H9 (cell line): ENCODE results near the gene EPB41L1. TPM values are rescaled to one million over a fixed set of nuclear protein-coding genes. Genes with fewer than 3 reads are reported as not detected.

ENCODE experiments used
- DNase-seq: peaks from one replicate; pipeline ENCODE4 v3.0.0-alpha.2; 2017
- H2AFZ ChIP-seq: one replicate; pipeline ENCODE4 v1.6.1; 2013; ENCODE audit warnings: mild to moderate bottlenecking, low read length, control low read depth, moderate library complexity
- H2AK5ac ChIP-seq: 2 replicates; pipeline ENCODE4 v1.6.1; 2013; ENCODE audit warnings: low read length, control low read depth, mixed read lengths; ENCODE audit not compliant: insufficient read length
- H2BK120ac ChIP-seq: one replicate; pipeline ENCODE4 v1.6.1; 2013; ENCODE audit warnings: low read depth, mild to moderate bottlenecking, low read length, control low read depth, inconsistent platforms; ENCODE audit not compliant: poor library complexity, severe bottlenecking
- H2BK12ac ChIP-seq: 2 replicates; pipeline ENCODE4 v1.6.1; 2013; ENCODE audit warnings: low read length, control low read depth, mixed read lengths, low read depth; ENCODE audit not compliant: insufficient read length
- H2BK15ac ChIP-seq: 2 replicates; pipeline ENCODE4 v1.6.1; 2013; ENCODE audit warnings: low read depth, low read length, control low read depth
- H2BK20ac ChIP-seq: one replicate; pipeline ENCODE4 v1.6.1; 2013; ENCODE audit warnings: low read depth, mild to moderate bottlenecking, low read length, control low read depth, inconsistent platforms; ENCODE audit not compliant: poor library complexity, severe bottlenecking
- H2BK5ac ChIP-seq: 2 replicates; pipeline ENCODE4 v1.6.1; 2013; ENCODE audit warnings: low read length, control low read depth, mixed read lengths; ENCODE audit not compliant: insufficient read length
- H3K14ac ChIP-seq: 2 replicates; pipeline ENCODE4 v1.6.1; 2013; ENCODE audit warnings: low read length, control low read depth; ENCODE audit not compliant: insufficient read depth
- H3K18ac ChIP-seq: 2 replicates; pipeline ENCODE4 v1.6.1; 2013; ENCODE audit warnings: low read depth, mild to moderate bottlenecking, mixed read lengths, low read length, control low read depth; ENCODE audit not compliant: insufficient read length
- H3K23ac ChIP-seq: 2 replicates; pipeline ENCODE4 v1.6.1; 2013; ENCODE audit warnings: low read length, control low read depth, mixed read lengths, low read depth; ENCODE audit not compliant: insufficient read length
- H3K23me2 ChIP-seq: 2 replicates; pipeline ENCODE4 v1.6.1; 2013; ENCODE audit warnings: low read depth, mild to moderate bottlenecking, mixed read lengths, low read length, control low read depth; ENCODE audit not compliant: insufficient read length, poor library complexity, severe bottlenecking
- H3K27ac ChIP-seq: 2 replicates; pipeline ENCODE4 v1.5.1; 2013; ENCODE audit warnings: low read length, control low read depth, mixed read lengths, low read depth; ENCODE audit not compliant: insufficient read length
- H3K27me3 ChIP-seq: 2 replicates; pipeline ENCODE4 v1.6.1; 2013; ENCODE audit warnings: low read length, control low read depth, inconsistent platforms; ENCODE audit not compliant: insufficient read depth
- H3K4ac ChIP-seq: 2 replicates; pipeline ENCODE4 v1.6.1; 2013; ENCODE audit warnings: low read depth, mild to moderate bottlenecking, control low read depth, inconsistent platforms, low read length, moderate library complexity
- H3K4me1 ChIP-seq: 2 replicates; pipeline ENCODE4 v1.6.1; 2013; ENCODE audit warnings: low read length, control low read depth, inconsistent platforms; ENCODE audit not compliant: insufficient read depth
- H3K4me2 ChIP-seq: 2 replicates; pipeline ENCODE4 v1.6.1; 2013; ENCODE audit warnings: low read length, control low read depth, mixed read lengths; ENCODE audit not compliant: insufficient read length, insufficient read depth
- H3K56ac ChIP-seq: 2 replicates; pipeline ENCODE4 v1.6.1; 2013; ENCODE audit warnings: low read depth, mild to moderate bottlenecking, mixed read lengths, low read length, control low read depth; ENCODE audit not compliant: insufficient read length
- H3K79me1 ChIP-seq: 2 replicates; pipeline ENCODE4 v1.6.1; 2013; ENCODE audit warnings: low read depth, mild to moderate bottlenecking, moderate library complexity, low read length, control low read depth, inconsistent platforms; ENCODE audit not compliant: insufficient read depth, poor library complexity, severe bottlenecking
- H3K79me2 ChIP-seq: 2 replicates; pipeline ENCODE4 v1.6.1; 2013; ENCODE audit warnings: low read length, control low read depth, inconsistent platforms; ENCODE audit not compliant: insufficient read depth
- H3K9ac ChIP-seq: 2 replicates; pipeline ENCODE4 v1.6.1; 2013; ENCODE audit warnings: low read length, control low read depth, mixed read lengths; ENCODE audit not compliant: insufficient read length; ENCODE audit errors: extremely low read depth
- H3K9me3 ChIP-seq: one replicate; pipeline ENCODE4 v1.6.1; 2013; ENCODE audit warnings: low read depth, low read length, inconsistent platforms; ENCODE audit not compliant: control insufficient read depth
- H3T11ph ChIP-seq: one replicate; pipeline ENCODE4 v1.6.1; 2013; ENCODE audit warnings: mild to moderate bottlenecking, low read length, control low read depth, inconsistent platforms
- H4K20me1 ChIP-seq: one replicate; pipeline ENCODE4 v1.6.1; 2013; ENCODE audit not compliant: control insufficient read depth, insufficient read length, insufficient read depth
- H4K5ac ChIP-seq: 2 replicates; pipeline ENCODE4 v1.6.1; 2013; ENCODE audit warnings: low read depth, mild to moderate bottlenecking, mixed read lengths, low read length, control low read depth; ENCODE audit not compliant: insufficient read length
- H4K8ac ChIP-seq: replicated peaks from 2 replicates; pipeline ENCODE4 v1.6.1; 2013; ENCODE audit warnings: low read length, control low read depth, mixed read lengths, low read depth; ENCODE audit not compliant: insufficient read length
- H4K91ac ChIP-seq: 2 replicates; pipeline ENCODE4 v1.6.1; 2013; ENCODE audit warnings: low read depth, mild to moderate bottlenecking, moderate library complexity, mixed read lengths, low read length, control low read depth; ENCODE audit not compliant: insufficient read length
- H3K27ac Mint-ChIP-seq, 3 experiments: 2 replicates in 2 of 3; 3 replicates in 1 of 3; pipeline ENCODE4 v1.8.0; 2020 to 2021; ENCODE audit warnings: mixed read lengths in 3 of 3, mild to moderate bottlenecking in 1 of 3, moderate library complexity in 1 of 3
- H3K27me3 Mint-ChIP-seq: 2 replicates; pipeline ENCODE4 v1.8.0; 2021; ENCODE audit warnings: low read depth, mild to moderate bottlenecking, moderate library complexity, mixed read lengths
- H3K36me3 Mint-ChIP-seq, 3 experiments: 2 replicates in 2 of 3; 3 replicates in 1 of 3; pipeline ENCODE4 v1.8.0; 2020 to 2021; ENCODE audit warnings: low read depth in 3 of 3, mixed read lengths in 3 of 3; ENCODE audit not compliant: insufficient read depth in 1 of 3
- H3K4me1 Mint-ChIP-seq, 2 experiments: 2 replicates each; pipeline ENCODE4 v1.8.0; 2020; ENCODE audit warnings: mixed read lengths in 2 of 2
- H3K4me3 Mint-ChIP-seq, 2 experiments: 2 replicates in 1 of 2; 3 replicates in 1 of 2; pipeline ENCODE4 v1.8.0; 2020 to 2021; ENCODE audit warnings: mild to moderate bottlenecking in 2 of 2, mixed read lengths in 2 of 2, moderate library complexity in 1 of 2
- H3K9me3 Mint-ChIP-seq, 2 experiments: 2 replicates in 1 of 2; 3 replicates in 1 of 2; pipeline ENCODE4 v1.8.0; 2020; ENCODE audit warnings: mild to moderate bottlenecking in 2 of 2, mixed read lengths in 2 of 2, moderate library complexity in 1 of 2
- WGBS: extraction: QIAGEN DNeasy Blood & Tissue Kit; methylation state at CpG from one replicate; pipeline ENCODE4 v1.1.7; 2013; ENCODE audit warnings: missing lambda C conversion rate, low lambda C conversion rate, mixed read lengths; ENCODE audit not compliant: insufficient read length; ENCODE audit errors: extremely low coverage; 5-methylcytosine and 5-hydroxymethylcytosine counted together
- total RNA-seq: library from RNA; stranded (reverse); gene quantifications from 2 replicates; pipeline ENCODE4 v1.2.1, GENCODE V29; 2021
- TF ChIP-seq, protein P1 (sequence below): fragments of 200-600 bp; sonication (generic); conservative IDR thresholded peaks from 3 replicates; pipeline ENCODE4 v1.8.0; 2021; ENCODE audit warnings: antibody characterized with exemption, mild to moderate bottlenecking

Gene EPB41L1
- total RNA-seq, 1 experiment from 2014 or later: 31.1 TPM

DNA sequence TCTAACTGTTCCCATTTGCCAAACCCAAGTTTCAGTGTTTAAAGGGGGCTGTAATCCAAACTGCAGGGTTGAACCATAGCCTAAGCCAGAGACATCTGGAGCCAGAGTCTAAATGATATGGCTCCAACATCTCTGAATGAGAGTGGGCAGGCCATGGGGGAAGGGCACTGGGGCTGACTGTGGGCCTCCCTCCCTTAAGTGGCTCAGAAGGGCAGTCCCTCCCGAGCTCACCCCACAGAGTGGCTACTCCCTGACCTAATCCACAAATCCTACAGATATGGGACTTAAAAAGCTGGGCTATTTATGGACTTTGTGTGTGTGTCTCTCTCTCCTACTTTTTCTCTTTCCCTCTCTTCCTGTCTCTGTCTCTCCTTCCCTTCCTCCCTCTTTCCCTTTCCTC lies 45.9 kb downstream of the EPB41L1 start:
- no peak overlapping the region for H3K9ac ChIP-seq
- no peak overlapping the region for H2BK5ac ChIP-seq
- Mint-ChIP-seq H3K4me1 (peaks cover 4 to 6% of the 10 kb centered on the region in 2 experiments), H3K27ac (no peak overlapping the region; a peak in 1 of 7 replicates), H3K9me3 (peaks cover 0 to 1% of the 10 kb centered on the region in 2 experiments; a peak in 1 of 5 replicates), H3K36me3 (no peaks in the 10 kb centered on the region; a peak in 1 of 7 replicates), H3K27me3 (no peaks in the 10 kb centered on the region; the same call in 1 of the 2 replicates), H3K4me3 (no peak overlapping the region)
- H2AK5ac ChIP-seq: no peak overlapping the region
- no peaks in the 10 kb centered on the region for H3K23me2 ChIP-seq
- no peak overlapping the region for H2BK120ac ChIP-seq
- H4K8ac ChIP-seq: no peak overlapping the region
- no CpG with 5 or more reads among the region's 1 CpG for WGBS
- TF ChIP-seq, protein P1, sequence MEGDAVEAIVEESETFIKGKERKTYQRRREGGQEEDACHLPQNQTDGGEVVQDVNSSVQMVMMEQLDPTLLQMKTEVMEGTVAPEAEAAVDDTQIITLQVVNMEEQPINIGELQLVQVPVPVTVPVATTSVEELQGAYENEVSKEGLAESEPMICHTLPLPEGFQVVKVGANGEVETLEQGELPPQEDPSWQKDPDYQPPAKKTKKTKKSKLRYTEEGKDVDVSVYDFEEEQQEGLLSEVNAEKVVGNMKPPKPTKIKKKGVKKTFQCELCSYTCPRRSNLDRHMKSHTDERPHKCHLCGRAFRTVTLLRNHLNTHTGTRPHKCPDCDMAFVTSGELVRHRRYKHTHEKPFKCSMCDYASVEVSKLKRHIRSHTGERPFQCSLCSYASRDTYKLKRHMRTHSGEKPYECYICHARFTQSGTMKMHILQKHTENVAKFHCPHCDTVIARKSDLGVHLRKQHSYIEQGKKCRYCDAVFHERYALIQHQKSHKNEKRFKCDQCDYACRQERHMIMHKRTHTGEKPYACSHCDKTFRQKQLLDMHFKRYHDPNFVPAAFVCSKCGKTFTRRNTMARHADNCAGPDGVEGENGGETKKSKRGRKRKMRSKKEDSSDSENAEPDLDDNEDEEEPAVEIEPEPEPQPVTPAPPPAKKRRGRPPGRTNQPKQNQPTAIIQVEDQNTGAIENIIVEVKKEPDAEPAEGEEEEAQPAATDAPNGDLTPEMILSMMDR: no peak
- no peak overlapping the region for H3K56ac ChIP-seq
- no peaks in the 10 kb centered on the region for H3K4me1 ChIP-seq
- H3K4me2 ChIP-seq: no peak overlapping the region
- H3K79me2 ChIP-seq: no peaks in the 10 kb centered on the region
- no peak overlapping the region for H2BK12ac ChIP-seq
- H3T11ph ChIP-seq: no peak overlapping the region
- no peak overlapping the region for H4K5ac ChIP-seq
- H4K20me1 ChIP-seq: no peaks in the 10 kb centered on the region
- no peak overlapping the region for H3K18ac ChIP-seq
- H3K4ac ChIP-seq: no peak overlapping the region
- DNase-seq: no peak
- H3K27me3 ChIP-seq: no peaks in the 10 kb centered on the region
- H3K79me1 ChIP-seq: no peaks in the 10 kb centered on the region
- H2BK15ac ChIP-seq: no peak overlapping the region
- no peak overlapping the region for H3K14ac ChIP-seq
- H2BK20ac ChIP-seq: no peak overlapping the region
- no peak overlapping the region for H4K91ac ChIP-seq
- no peaks in the 10 kb centered on the region for H3K9me3 ChIP-seq
- no peak overlapping the region for H2AFZ ChIP-seq
- no peak overlapping the region for H3K23ac ChIP-seq
- no peak overlapping the region for H3K27ac ChIP-seq
